Ectodermal cell (in vitro differentiated cells): ENCODE measurements around the gene INPP5E.
"Not testable (repeated sequence)": the region's sequence is repeated elsewhere in the genome, so short reads cannot be mapped to it uniquely, and the experiment has no call there.

ENCODE experiments used
- H3K27ac ChIP-seq: 2 replicates; pipeline ENCODE4 v1.7.0; 2013; ENCODE audit warnings: mild to moderate bottlenecking, low read depth, low read length; ENCODE audit not compliant: insufficient read depth, poor library complexity, severe bottlenecking
- H3K27me3 ChIP-seq: 2 replicates; pipeline ENCODE4 v1.7.0; 2013; ENCODE audit warnings: mild to moderate bottlenecking, low read length; ENCODE audit not compliant: insufficient read depth, control insufficient read depth, poor library complexity, severe bottlenecking
- H3K36me3 ChIP-seq: one replicate; pipeline ENCODE4 v1.7.0; 2013; ENCODE audit warnings: low read length; ENCODE audit not compliant: control insufficient read depth, insufficient read depth
- H3K4me1 ChIP-seq: one replicate; pipeline ENCODE4 v1.7.0; 2013; ENCODE audit warnings: low read length; ENCODE audit not compliant: control insufficient read depth, insufficient read depth
- H3K4me3 ChIP-seq: 2 replicates; pipeline ENCODE4 v1.7.0; 2013; ENCODE audit warnings: low read depth, low read length, control low read depth; ENCODE audit not compliant: insufficient read depth
- H3K9me3 ChIP-seq: 2 replicates; pipeline ENCODE4 v1.7.0; 2013; ENCODE audit warnings: mild to moderate bottlenecking, low read length, moderate library complexity; ENCODE audit not compliant: control insufficient read depth
- WGBS, 2 experiments: methylation state at CpG; one replicate each; pipeline ENCODE4 v1.1.7; 2013; ENCODE audit warnings: missing lambda C conversion rate in 2 of 2; 5-methylcytosine and 5-hydroxymethylcytosine counted together

Gene INPP5E

DNA sequence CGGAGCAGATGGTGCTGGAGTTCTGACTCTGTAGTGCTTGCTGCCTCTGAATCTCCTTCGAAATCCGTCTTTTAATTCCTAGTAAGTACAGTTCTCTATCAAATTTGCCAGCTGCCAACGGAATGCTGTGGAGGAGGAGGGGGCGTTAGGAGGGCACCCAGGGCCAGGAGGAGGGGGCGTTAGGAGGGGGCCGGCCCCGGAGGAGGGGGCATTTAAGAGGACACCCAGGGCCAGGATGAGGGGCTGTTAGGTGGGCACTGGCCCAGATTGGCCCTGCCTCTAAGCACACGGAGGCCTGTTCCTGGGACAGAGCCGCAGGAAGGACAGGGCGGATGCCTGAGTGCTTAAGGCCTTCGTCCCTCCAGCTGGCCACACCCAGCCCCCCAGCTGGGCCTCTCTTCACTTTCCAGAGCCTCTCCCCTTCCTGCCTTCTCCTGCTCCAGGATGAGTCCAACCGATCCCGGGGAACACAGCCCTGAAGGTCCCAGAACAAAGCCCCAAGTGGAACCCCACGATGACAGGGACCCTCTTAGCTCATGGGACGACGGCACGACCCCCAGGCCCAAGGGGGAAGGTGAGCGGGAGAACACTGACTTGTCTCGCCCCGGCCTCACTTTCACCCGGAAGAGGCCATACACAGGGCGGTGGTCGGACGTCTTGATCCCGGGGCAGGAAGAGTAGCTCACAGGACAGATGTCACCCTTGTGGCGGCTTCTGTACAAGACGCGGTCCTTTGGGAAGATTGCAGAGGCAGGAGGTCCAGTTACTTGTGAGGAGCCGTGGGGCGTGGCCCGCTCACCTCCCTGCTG lies 9.8 kb downstream of the INPP5E start:
- Histone ChIP-seq H3K4me1 (no peaks in the 10 kb centered on the region), H3K27ac (no peak overlapping the region), H3K9me3 (no peaks in the 10 kb centered on the region), H3K36me3 (peaks cover 17% of the 10 kb centered on the region), H3K4me3 (no peak overlapping the region), H3K27me3 (no peaks in the 10 kb centered on the region)
- 93 to 94% methylated on average over 32 of the region's 32 CpGs for WGBS, 2 experiments

DNA sequence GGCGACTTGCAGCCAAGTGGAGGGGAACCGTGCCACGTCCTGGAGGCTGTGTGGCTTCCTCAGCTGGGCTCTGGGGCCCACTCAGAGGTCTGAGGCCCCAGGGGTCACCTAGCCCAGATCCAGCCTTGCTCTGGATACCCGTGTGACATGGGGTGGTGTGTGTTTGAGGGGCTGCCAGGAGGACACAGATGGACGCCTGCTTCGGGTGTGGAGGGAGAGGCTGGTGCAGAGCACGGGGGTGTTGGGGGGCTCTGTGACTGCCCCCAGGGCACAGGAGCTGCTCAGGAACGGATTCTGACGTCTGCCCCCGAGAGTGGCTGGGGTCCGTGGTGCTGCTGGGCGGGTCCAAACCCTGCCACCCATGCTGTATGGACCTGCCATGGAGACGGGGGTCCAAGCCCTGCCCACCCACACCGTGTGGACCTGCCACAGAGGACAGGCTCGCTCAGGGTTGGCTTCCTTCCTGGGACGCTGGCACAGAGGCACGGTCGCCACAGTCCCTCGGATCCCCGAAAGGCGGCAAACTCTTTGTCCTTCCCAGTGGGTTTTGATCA lies 10.5 kb downstream of the INPP5E start:
- Histone ChIP-seq H3K9me3 (no peaks in the 10 kb centered on the region), H3K36me3 (peaks cover 17% of the 10 kb centered on the region), H3K4me1 (no peaks in the 10 kb centered on the region), H3K27me3 (no peaks in the 10 kb centered on the region), H3K4me3 (no peak overlapping the region), H3K27ac (no peak overlapping the region)
- WGBS, 2 experiments = 89 to 90% methylated on average over 21 of the region's 21 CpGs

DNA sequence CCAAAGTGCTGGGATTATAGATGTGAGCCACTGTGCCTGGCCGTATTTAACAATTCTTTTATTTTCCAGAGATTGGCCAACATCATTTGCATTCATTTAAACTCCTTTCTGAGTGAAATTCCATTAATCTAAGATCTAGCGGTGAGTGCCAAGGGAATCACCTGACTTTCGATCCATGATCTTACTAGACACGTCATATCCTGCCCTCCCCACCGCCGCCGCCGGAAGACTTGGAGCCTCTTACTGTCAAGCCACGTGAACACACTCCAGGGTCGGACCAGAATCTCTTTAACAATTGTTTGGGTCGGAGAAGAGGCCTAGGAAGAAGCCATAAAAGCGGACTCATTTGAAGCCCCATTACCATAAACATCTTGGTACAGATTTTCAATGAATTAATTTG lies 12.9 kb downstream of the INPP5E start:
- 96% methylated on average over 12 of the region's 12 CpGs for WGBS, 2 experiments
- Histone ChIP-seq H3K4me3 (no peak overlapping the region), H3K9me3 (no peaks in the 10 kb centered on the region), H3K27me3 (no peaks in the 10 kb centered on the region), H3K36me3 (peaks cover 27% of the 10 kb centered on the region), H3K27ac (no peak overlapping the region), H3K4me1 (no peaks in the 10 kb centered on the region)

DNA sequence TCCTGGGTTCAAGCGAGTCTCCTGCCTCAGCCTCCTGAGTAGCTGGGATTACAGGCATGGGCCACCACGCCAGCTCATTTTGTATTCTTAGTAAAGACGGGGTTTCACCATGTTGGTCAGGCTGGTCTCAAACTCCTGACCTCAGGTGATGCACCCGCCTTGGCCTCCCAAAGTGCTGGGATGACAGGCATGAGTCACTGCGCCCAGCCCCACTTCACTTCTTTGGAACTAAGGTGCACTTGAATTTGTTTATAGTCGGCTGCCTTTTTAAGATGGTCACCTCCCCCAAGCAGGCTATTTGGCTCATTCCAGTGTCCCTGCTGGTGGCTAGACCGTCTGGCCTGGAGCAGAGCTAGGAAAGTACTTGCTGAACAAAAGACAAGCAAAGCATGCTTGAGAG lies 14.3 kb downstream of the INPP5E start:
- not testable (repeated sequence) for H3K4me1 ChIP-seq, H3K27ac ChIP-seq, H3K9me3 ChIP-seq, H3K4me3 ChIP-seq, H3K27me3 ChIP-seq
- 91 to 94% methylated on average over 7 of the region's 7 CpGs for WGBS, 2 experiments
- peaks cover 32% of the 10 kb centered on the region for H3K36me3 ChIP-seq

DNA sequence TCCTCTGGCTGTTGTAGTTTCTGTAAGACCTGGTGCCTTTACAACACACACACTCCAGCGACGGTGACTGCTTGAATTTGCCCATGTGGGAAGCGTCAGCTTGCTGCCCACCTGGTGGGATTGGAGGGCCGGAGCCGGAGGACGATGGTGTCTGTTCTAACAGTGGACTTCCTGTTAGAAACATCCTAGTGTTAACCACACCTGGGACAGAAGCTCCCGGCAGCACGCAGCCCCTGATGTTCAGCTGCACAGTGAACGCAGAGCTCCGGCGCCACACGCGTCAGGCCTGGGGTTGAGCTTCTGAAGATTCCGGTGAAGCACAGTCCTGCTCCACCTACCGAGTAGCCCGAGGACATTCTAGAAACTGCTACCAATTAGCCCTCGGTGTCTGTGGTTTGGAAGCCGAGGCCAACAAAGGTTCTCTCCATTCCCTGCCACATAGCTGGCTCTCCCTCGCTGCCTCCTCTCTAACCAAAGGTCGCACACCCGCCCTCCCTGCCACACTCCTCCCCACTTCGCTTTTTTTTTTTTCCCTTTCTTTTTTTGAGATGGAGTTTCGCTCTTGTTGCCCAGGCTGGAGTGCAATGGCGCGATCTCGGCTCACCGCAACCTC lies 14.8 kb downstream of the INPP5E start:
- 90 to 91% methylated on average over 27 of the region's 27 CpGs for WGBS, 2 experiments
- Histone ChIP-seq H3K27ac (no peak overlapping the region), H3K4me1 (no peaks in the 10 kb centered on the region), H3K9me3 (no peaks in the 10 kb centered on the region), H3K4me3 (no peak overlapping the region), H3K27me3 (no peaks in the 10 kb centered on the region), H3K36me3 (peaks cover 28% of the 10 kb centered on the region)

DNA sequence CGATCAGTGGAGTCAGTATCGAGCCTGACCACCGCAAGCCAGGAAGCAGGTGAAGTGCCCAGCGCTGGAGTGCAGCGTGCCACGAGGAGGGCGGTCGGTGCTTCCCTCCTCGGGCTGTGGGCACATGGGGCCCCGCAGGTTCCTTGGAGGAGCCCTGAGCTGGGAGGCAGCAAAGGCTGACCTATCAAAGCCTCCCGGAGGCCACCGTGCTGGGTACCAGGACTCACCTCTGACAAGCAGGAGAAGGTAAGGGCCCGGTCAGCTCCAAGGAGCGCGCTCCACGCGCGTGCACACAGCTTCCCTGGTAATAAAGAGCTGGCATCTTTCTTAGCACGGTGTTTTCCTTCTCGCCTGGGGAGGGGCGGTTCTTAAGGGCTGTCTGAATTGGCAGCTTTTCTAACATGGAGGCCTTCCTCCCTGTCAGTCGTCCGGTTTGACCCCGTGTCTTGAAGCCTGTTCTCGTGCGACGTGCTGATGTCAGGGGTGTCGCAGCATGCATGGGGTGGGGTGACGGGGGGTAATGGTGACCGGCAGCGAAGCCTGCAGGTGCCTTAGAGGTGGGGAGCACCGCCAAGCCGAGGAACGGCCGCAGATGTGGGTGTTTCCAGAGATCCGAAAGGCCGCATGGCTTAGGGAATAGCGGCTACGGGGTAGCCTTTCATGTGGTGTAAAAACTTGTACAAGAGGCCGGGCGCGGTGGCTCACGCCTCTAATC lies 16.1 kb downstream of the INPP5E start:
- H3K4me3 ChIP-seq = no peak overlapping the region
- H3K27me3 ChIP-seq = no peaks in the 10 kb centered on the region
- H3K4me1 ChIP-seq = no peaks in the 10 kb centered on the region
- WGBS, 2 experiments = 89% methylated on average over 43 of the region's 43 CpGs
- H3K9me3 ChIP-seq = no peaks in the 10 kb centered on the region
- H3K27ac ChIP-seq = no peak overlapping the region
- peaks cover 29% of the 10 kb centered on the region for H3K36me3 ChIP-seq

DNA sequence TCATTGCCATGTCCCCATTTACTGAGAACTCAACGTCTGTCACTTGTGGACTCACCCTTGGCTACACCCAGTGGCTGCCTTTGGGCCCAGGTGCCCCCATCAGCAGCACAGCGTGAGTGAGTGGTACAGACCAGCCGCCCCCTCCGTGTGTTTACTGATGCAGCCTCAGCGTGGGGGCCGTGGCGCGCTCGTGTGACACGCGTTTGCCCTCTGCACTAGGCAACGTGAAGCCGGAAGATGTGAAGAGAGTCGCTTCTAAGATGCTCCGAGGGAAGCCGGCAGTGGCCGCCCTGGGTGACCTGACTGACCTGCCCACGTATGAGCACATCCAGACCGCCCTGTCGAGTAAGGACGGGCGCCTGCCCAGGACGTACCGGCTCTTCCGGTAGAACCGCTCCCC lies 16.8 kb downstream of the INPP5E start:
- H3K36me3 ChIP-seq = peaks cover 37% of the 10 kb centered on the region
- H3K4me1 ChIP-seq = no peaks in the 10 kb centered on the region
- WGBS, 2 experiments = 97% methylated on average over 26 of the region's 26 CpGs
- H3K4me3 ChIP-seq = no peak overlapping the region
- H3K27me3 ChIP-seq = no peaks in the 10 kb centered on the region
- H3K27ac ChIP-seq = no peak overlapping the region
- no peaks in the 10 kb centered on the region for H3K9me3 ChIP-seq

DNA sequence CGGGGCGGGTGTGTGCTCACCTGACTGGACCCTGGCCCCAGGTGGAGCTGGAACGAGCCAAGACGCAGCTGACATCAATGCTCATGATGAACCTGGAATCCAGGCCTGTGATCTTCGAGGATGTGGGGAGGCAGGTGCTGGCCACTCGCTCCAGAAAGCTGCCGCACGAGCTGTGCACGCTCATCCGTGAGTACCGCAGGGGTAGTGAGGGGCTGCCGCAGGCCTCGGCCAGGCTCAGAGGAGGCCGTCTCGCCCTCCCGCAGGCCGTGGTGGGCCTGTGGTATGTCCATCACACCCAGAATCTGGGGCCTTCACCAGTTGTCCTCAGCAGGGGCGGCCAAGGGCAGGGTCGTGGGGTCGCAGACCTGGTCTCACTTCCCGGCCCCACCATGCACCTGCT lies 17.9 kb downstream of the INPP5E start:
- Histone ChIP-seq H3K4me3 (no peak overlapping the region), H3K27me3 (no peaks in the 10 kb centered on the region), H3K4me1 (no peaks in the 10 kb centered on the region), H3K27ac (no peak overlapping the region), H3K36me3 (peaks cover 43% of the 10 kb centered on the region), H3K9me3 (no peaks in the 10 kb centered on the region)
- 92% methylated on average over 21 of the region's 21 CpGs for WGBS, 2 experiments

DNA sequence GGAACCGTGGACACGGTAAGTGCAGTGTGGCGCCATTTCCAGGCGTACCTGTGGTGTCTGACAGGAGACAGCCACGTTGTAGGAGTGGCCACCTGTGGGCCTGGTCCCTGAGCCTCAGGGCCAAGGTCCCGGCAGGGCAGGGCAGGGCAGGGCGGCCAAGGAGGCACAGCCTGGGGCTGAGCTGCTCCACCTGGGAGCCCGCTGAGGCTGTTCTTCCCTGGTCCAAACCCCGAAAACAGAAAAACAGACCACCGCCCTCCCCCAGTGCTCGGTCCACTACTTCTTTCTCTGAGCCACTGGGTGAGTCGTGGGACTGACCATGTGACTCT lies 20.6 kb downstream of the INPP5E start:
- Histone ChIP-seq H3K27ac (no peak overlapping the region), H3K4me1 (no peaks in the 10 kb centered on the region), H3K9me3 (no peaks in the 10 kb centered on the region), H3K4me3 (no peak overlapping the region), H3K27me3 (no peaks in the 10 kb centered on the region), H3K36me3 (peaks cover 59% of the 10 kb centered on the region)
- 95 to 97% methylated on average over 12 of the region's 12 CpGs for WGBS, 2 experiments
